Body of pancreas (tissue), 4 donors: ENCODE data around the gene RPH3AL. TPM values are rescaled to one million over a fixed set of nuclear protein-coding genes. Genes with fewer than 3 reads are reported as not detected.

ENCODE experiments used
- ATAC-seq: fragments of 150-250 bp; one replicate; pipeline ENCODE4 v1.9.1; 2016
- DNase-seq, 4 donors: peaks; one replicate each; pipeline ENCODE4 v3.0.0-alpha.2; 2019
- H3K27ac ChIP-seq, 4 donors: fragments of 200-600 bp; sonication (generic); 1 replicate in 3 of 4; 2 replicates in 1 of 4; pipeline versions ENCODE4 v1.5.1 to v1.6.1; 2016 to 2019; ENCODE audit warnings: mild to moderate bottlenecking in 1 of 4, mixed read lengths in 1 of 4, moderate library complexity in 1 of 4
- H3K27me3 ChIP-seq, 2 donors: fragments of 200-600 bp; sonication (generic); one replicate each; pipeline ENCODE4 v1.6.0; 2016; ENCODE audit warnings: mild to moderate bottlenecking in 1 of 2
- H3K36me3 ChIP-seq, 2 donors: fragments of 200-600 bp; sonication (generic); replicated peaks in 1 of 2; 2 replicates each; pipeline ENCODE4 v1.5.1; 2016; ENCODE audit warnings: low read depth in 2 of 2; ENCODE audit not compliant: insufficient read depth in 1 of 2
- H3K4me1 ChIP-seq: fragments of 200-600 bp; sonication (generic); one replicate; pipeline ENCODE4 v1.6.0; 2016
- H3K4me3 ChIP-seq, 2 donors: fragments of 200-600 bp; sonication (generic); 1 replicate in 1 of 2; 2 replicates in 1 of 2; pipeline ENCODE4 v1.5.1; 2016 to 2019
- H3K9me3 ChIP-seq, 3 donors: fragments of 200-600 bp; sonication (generic); 1 replicate in 2 of 3; 2 replicates in 1 of 3; pipeline ENCODE4 v1.5.1; 2016
- CTCF ChIP-seq, 7 experiments: fragments of 450-650 bp in 4 of 7; fragments of 200-600 bp in 3 of 7; sonication (generic) in 3 of 7; IDR thresholded peaks; one replicate each; pipeline ENCODE4 v1.5.1; 2016 to 2019; ENCODE audit warnings: antibody characterized with exemption in 7 of 7
- POLR2A ChIP-seq, 3 donors: fragments of 450-650 bp; IDR thresholded peaks; one replicate each; pipeline ENCODE4 v1.6.1; 2016; ENCODE audit warnings: antibody characterized with exemption in 3 of 3, mild to moderate bottlenecking in 2 of 3
- WGBS, 2 donors: methylation state at CpG; one replicate each; pipeline ENCODE4 v1.1.5; 2017; 5-methylcytosine and 5-hydroxymethylcytosine counted together
- intact Hi-C: fragments of 100-400 bp; cut with DNase I; formaldehyde crosslinking; loops from one replicate; pipeline ENCODE4 v1.15.1; 2023
- total RNA-seq, 2 donors: library from RNA; depleted of rRNA; stranded (reverse); fragments of >200 nt; gene quantifications; one replicate each; pipeline ENCODE4 v1.1.0, GENCODE V29; 2016

The RPH3AL gene
- total RNA-seq, 2 donors from 2014 or later = 77.1 to 89.5 TPM

GRCh38 chr17:337022-337420 is 15.6 kb downstream of the RPH3AL start:
- ATAC-seq (no peak), DNase-seq (no peak)
- no peak overlapping the region for H3K4me3 ChIP-seq
- peaks cover 83% of the 10 kb centered on the region for H3K4me1 ChIP-seq
- H3K27ac ChIP-seq = peak overlapping the region; percentile 95 to 98 (median 97)
- no peaks in the 10 kb centered on the region for H3K9me3 ChIP-seq
- intact Hi-C loops = no loop called here
- no peaks in the 10 kb centered on the region for H3K36me3 ChIP-seq
- 64 to 94% methylated on average over 12 of the region's 12 CpGs for WGBS, 2 donors
- no peaks in the 10 kb centered on the region for H3K27me3 ChIP-seq
- TF ChIP-seq CTCF (IDR thresholded peaks at IDR 0.05) = no peak
- no peak for TF ChIP-seq POLR2A (IDR thresholded peaks at IDR 0.05)

- no peaks in the 10 kb centered on the region for H3K36me3 ChIP-seq
- H3K27me3 ChIP-seq = no peaks in the 10 kb centered on the region
- H3K9me3 ChIP-seq = no peaks in the 10 kb centered on the region
- WGBS, 2 donors = 24 to 36% methylated on average over 28 to 34 of the region's 37 CpGs
- H3K4me3 ChIP-seq = no peak overlapping the region
- peak; percentile 7 for ATAC-seq
- peaks cover 89% of the 10 kb centered on the region for H3K4me1 ChIP-seq
- intact Hi-C loops = no loop called here
- TF ChIP-seq POLR2A (IDR thresholded peaks at IDR 0.05) = peak in 2 of 3 donors; percentile 40 to 55
- TF ChIP-seq CTCF (IDR thresholded peaks at IDR 0.05) = no peak
- DNase-seq = peak; percentile 78 to 86 (median 82)
- peak overlapping the region; percentile 95 to 98 (median 97) for H3K27ac ChIP-seq
These were observed 16.2 kb downstream of the RPH3AL start for GRCh38 chr17:336110-337021.

- no peaks in the 10 kb centered on the region for H3K27me3 ChIP-seq
- peak overlapping the region; percentile 95 to 98 (median 97) for H3K27ac ChIP-seq
- DNase-seq (peak; percentile 55 to 72 (median 58)), ATAC-seq (no peak)
- H3K4me1 ChIP-seq = peaks cover 96% of the 10 kb centered on the region
- H3K9me3 ChIP-seq = no peaks in the 10 kb centered on the region
- TF ChIP-seq CTCF (IDR thresholded peaks at IDR 0.05) (no peak), POLR2A (IDR thresholded peaks at IDR 0.05) (no peak)
- WGBS, 2 donors = 35 to 48% methylated on average over 6 to 9 of the region's 12 CpGs
- intact Hi-C loops = no loop called here
- no peak overlapping the region for H3K4me3 ChIP-seq
- no peaks in the 10 kb centered on the region for H3K36me3 ChIP-seq
These were observed 16.9 kb downstream of the RPH3AL start for GRCh38 chr17:335691-336090.

- WGBS, 2 donors = 29 to 39% methylated on average over 26 to 28 of the region's 28 CpGs
- H3K27me3 ChIP-seq = no peaks in the 10 kb centered on the region
- peak in 2 of 4 donors; percentile 38 to 40 for DNase-seq
- no peaks in the 10 kb centered on the region for H3K9me3 ChIP-seq
- H3K4me1 ChIP-seq = peaks cover 100% of the 10 kb centered on the region
- intact Hi-C loops = no loop called here
- ATAC-seq = no peak
- H3K27ac ChIP-seq = peak overlapping the region; percentile 95 to 98 (median 97)
- H3K4me3 ChIP-seq = no peak overlapping the region
- TF ChIP-seq POLR2A (IDR thresholded peaks at IDR 0.05) = peak in 1 of 3 donors; percentile 13
- TF ChIP-seq CTCF (IDR thresholded peaks at IDR 0.05) = no peak
- no peaks in the 10 kb centered on the region for H3K36me3 ChIP-seq
These were observed 17.6 kb downstream of the RPH3AL start for GRCh38 chr17:334974-335481.
